ENCODE data around the gene SKIC8. TPM values are rescaled to one million over a fixed set of nuclear protein-coding genes. Genes with fewer than 3 reads are reported as not detected.

Gene SKIC8
- total and polyA plus RNA-seq, 2 of the 13 experiments (the other 11 are each of a cell fraction or from before 2014, with no cell fraction given): 69.5 to 70.6 TPM

DNA sequence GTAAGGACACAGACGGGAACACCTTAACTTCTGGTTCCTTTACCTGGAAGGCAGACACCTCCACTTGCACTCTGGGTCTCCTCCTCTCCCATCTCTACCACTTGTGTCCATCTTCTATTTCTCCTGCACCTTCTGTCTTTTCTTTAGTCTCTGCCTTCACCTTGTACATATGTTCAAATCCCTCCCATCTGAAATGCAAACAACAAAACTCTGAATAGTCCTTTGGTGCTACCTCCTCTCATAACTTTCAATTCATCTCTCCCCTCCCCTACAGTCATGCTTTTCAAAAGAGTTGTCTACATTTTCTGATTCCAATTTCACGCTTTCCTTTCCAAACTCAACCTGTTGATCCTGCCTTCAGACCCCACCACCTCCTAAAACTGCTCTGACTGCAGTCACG is 35.4 kb upstream of the SKIC8 start:
- Histone ChIP-seq H3K4me3 (replicated peaks in 1 of 3; ENCODE audit: insufficient read depth in 1 of 3, low read depth in 2 of 3, low read length in 3 of 3) (no peak overlapping the region), H2AFZ (ENCODE audit: low read length) (no peak overlapping the region), H3K9me3 (ENCODE audit: low read length) (no peaks in the 10 kb centered on the region), H3K79me2 (ENCODE audit: insufficient read depth, low read length) (no peaks in the 10 kb centered on the region), H3K4me2 (ENCODE audit: low read depth, low read length) (no peak overlapping the region), H3K36me3 (replicated peaks in 1 of 2; ENCODE audit: control insufficient read depth in 1 of 2, insufficient read depth in 2 of 2, low read length in 2 of 2) (no peaks in the 10 kb centered on the region), H3K27me3 (ENCODE audit: control insufficient read depth in 1 of 2, insufficient read depth in 2 of 2, low read length in 2 of 2) (peaks cover 4 to 20% of the 10 kb centered on the region in 2 experiments; a peak in 3 of 5 replicates), H3K9ac (ENCODE audit: insufficient read depth, low read depth, low read length) (no peak overlapping the region), H3K27ac (ENCODE audit: extremely low read length, insufficient read depth, low read length) (no peak overlapping the region), H4K20me1 (ENCODE audit: insufficient read depth, low read length) (no peaks in the 10 kb centered on the region), H3K4me1 (ENCODE audit: insufficient read depth, low read length) (no peaks in the 10 kb centered on the region)
- ChIA-PET POLR2A (no interaction called here), CTCF (ENCODE audit: low intra/inter-chr PET ratio, low total read pairs) (no interaction called here)
- no TSS peak for BruUV-seq (replicated peaks)
- ATAC-seq (no peak), FAIRE-seq (no peak), DNase-seq (ENCODE audit: low spot score) (no peak)
- 25% methylated on average over 3 of the region's 3 CpGs for WGBS (ENCODE audit: low lambda C conversion rate)
- in situ Hi-C loops (cut with HindIII; ENCODE audit: extremely low pct_ligation_motif_present, low pct_unique_long_range_greater_than_20kb): no loop called here
- intact Hi-C loops (cut with micrococcal nuclease; ENCODE audit: unreplicated experiment): no loop called here
- TF ChIP-seq ZNF615 (CRISPR knock-in tag; IDR thresholded peaks at IDR 0.05; ENCODE audit: borderline replicate concordance): no peak
- no peak for TF ChIP-seq SSRP1 (CRISPR knock-in tag; IDR thresholded peaks at IDR 0.05)
- TF ChIP-seq, protein P1, sequence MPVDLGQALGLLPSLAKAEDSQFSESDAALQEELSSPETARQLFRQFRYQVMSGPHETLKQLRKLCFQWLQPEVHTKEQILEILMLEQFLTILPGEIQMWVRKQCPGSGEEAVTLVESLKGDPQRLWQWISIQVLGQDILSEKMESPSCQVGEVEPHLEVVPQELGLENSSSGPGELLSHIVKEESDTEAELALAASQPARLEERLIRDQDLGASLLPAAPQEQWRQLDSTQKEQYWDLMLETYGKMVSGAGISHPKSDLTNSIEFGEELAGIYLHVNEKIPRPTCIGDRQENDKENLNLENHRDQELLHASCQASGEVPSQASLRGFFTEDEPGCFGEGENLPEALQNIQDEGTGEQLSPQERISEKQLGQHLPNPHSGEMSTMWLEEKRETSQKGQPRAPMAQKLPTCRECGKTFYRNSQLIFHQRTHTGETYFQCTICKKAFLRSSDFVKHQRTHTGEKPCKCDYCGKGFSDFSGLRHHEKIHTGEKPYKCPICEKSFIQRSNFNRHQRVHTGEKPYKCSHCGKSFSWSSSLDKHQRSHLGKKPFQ (CRISPR knock-in tag; IDR thresholded peaks at IDR 0.05; ENCODE audit: insufficient replicate concordance): no peak
- TF ChIP-seq, protein P2, sequence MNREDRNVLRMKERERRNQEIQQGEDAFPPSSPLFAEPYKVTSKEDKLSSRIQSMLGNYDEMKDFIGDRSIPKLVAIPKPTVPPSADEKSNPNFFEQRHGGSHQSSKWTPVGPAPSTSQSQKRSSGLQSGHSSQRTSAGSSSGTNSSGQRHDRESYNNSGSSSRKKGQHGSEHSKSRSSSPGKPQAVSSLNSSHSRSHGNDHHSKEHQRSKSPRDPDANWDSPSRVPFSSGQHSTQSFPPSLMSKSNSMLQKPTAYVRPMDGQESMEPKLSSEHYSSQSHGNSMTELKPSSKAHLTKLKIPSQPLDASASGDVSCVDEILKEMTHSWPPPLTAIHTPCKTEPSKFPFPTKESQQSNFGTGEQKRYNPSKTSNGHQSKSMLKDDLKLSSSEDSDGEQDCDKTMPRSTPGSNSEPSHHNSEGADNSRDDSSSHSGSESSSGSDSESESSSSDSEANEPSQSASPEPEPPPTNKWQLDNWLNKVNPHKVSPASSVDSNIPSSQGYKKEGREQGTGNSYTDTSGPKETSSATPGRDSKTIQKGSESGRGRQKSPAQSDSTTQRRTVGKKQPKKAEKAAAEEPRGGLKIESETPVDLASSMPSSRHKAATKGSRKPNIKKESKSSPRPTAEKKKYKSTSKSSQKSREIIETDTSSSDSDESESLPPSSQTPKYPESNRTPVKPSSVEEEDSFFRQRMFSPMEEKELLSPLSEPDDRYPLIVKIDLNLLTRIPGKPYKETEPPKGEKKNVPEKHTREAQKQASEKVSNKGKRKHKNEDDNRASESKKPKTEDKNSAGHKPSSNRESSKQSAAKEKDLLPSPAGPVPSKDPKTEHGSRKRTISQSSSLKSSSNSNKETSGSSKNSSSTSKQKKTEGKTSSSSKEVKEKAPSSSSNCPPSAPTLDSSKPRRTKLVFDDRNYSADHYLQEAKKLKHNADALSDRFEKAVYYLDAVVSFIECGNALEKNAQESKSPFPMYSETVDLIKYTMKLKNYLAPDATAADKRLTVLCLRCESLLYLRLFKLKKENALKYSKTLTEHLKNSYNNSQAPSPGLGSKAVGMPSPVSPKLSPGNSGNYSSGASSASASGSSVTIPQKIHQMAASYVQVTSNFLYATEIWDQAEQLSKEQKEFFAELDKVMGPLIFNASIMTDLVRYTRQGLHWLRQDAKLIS (CRISPR knock-in tag; IDR thresholded peaks at IDR 0.05): no peak
- no peak for TF ChIP-seq RAD21 (CRISPR knock-in tag; IDR thresholded peaks at IDR 0.05)
- no peak for TF ChIP-seq KLF11 (CRISPR knock-in tag; IDR thresholded peaks at IDR 0.05)
- TF ChIP-seq MED8 (CRISPR knock-in tag; IDR thresholded peaks at IDR 0.05; ENCODE audit: insufficient replicate concordance): no peak
- TF ChIP-seq, protein P3, sequence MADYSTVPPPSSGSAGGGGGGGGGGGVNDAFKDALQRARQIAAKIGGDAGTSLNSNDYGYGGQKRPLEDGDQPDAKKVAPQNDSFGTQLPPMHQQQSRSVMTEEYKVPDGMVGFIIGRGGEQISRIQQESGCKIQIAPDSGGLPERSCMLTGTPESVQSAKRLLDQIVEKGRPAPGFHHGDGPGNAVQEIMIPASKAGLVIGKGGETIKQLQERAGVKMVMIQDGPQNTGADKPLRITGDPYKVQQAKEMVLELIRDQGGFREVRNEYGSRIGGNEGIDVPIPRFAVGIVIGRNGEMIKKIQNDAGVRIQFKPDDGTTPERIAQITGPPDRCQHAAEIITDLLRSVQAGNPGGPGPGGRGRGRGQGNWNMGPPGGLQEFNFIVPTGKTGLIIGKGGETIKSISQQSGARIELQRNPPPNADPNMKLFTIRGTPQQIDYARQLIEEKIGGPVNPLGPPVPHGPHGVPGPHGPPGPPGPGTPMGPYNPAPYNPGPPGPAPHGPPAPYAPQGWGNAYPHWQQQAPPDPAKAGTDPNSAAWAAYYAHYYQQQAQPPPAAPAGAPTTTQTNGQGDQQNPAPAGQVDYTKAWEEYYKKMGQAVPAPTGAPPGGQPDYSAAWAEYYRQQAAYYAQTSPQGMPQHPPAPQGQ (CRISPR knock-in tag; IDR thresholded peaks at IDR 0.05; ENCODE audit: borderline replicate concordance): no peak
- no peak for TF ChIP-seq ZNF121 (CRISPR knock-in tag; IDR thresholded peaks at IDR 0.05)
- no peak for TF ChIP-seq SATB2 (CRISPR knock-in tag; IDR thresholded peaks at IDR 0.05)
- no peak for TF ChIP-seq ZNF746 (CRISPR knock-in tag; IDR thresholded peaks at IDR 0.05)
